Measurements from ENCODE around the gene BAAT.
"Not testable (repeated sequence)": the region's sequence is repeated elsewhere in the genome, so short reads cannot be mapped to it uniquely, and the experiment has no call there.

Gene BAAT

DNA sequence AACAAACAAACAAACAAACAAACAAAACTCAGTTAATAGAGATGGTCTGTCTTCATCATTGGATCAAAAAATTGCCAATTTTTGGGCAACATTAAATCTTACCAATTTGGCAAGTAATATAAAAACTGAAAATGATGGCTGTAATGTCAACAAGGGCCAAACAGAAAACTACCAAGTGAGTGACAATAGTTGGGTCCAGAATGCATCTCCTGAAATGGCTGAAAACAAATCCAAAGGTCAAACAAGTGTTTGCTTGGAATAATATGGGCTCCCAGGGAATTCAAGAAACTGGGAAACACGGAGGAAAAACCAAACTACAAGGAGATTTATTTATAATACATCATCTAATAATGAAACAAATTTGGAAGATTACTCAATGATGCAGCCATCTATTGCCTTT lies 25.1 kb downstream of the BAAT start:
- no peak for DNase-seq

DNA sequence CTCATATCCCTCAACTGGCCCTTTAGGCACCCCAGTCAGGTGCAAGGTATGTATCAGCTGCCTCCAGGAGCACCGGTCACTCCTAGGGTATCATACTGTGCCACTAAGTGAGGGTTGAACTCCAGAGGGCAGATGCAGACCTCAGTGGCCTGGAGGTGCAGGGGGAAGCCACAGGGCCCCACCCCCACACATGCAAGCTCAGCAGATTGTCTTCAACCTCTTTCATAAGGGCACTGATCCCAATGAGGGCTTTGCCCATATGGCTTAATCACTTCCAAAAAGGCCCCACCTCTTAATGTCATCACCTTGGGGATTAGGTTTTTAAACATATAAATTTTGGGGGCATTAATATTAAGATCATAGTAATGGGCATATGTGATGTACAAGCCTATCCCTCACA lies 28.2 kb downstream of the BAAT start:
- no peak for DNase-seq

DNA sequence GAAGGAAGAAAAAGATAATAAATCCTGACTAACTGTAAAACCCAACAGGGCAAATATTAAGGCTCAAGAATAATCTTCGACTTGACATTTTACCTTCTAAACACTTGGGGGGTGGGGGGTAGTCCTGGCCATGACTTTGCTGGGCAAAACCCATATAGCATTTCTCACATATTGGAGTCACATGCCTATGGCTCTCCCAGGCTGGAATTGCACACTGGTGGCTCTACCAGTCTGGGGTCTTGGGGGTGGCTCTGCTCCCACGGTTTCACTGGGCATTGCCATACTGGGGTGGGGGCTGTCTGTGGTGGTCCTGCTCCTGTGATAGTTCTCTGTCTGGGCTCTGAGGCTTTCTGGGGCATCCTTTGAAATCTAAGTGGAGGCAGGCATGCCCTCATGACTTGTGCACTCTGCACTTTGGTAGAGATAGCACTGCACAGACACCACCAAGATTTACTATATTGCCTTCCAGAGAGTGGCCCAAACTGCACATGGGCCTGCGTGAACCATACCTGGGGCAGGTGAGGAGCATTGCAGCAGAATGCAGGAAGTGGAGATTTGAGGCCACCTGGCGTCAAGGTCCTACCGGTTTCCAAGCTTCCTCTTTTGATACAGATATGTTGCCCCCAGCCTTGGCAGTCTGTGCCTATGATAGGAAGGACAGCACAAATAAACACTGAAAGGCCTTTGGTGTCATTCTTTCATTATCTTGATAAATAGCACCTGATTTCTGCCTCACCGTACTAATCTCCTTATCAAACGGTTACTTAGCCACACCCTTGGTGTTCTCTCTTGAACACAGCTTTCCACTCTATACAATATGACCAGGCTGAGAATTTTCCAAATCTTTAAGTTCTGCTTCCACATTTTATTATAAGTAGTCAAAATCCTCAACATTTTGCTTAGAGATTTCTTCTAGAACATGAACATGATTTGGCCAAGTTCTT lies 29.8 kb downstream of the BAAT start:
- DNase-seq, result no peak

DNA sequence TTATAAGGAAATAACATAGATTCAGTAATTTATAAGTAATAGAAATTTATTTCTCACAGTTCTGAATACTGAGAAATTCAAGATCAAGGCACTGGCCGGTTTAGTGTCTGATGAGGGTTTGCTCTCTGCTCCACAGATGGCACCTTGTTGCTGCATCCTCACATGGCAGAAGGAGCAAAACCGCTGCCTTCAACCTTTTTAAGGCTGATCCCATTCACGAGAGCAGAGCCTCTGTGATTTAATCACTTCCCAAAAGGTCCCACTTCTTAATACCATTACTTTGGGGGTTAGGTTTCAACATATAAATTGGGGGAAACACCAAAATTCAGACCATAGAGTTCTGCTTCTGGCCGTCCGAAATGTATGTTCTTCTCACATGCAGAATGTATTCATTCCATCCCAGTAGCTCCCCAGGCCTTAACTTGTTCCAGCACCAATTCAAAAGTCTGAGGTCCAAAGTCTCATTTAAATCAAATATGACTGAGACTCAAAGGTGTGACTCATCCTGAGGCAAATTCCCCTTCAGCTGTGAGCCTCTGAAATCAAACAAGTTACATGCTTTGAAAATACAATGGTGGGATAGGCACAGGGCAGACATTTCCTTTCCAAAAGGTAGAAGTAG lies 30.6 kb downstream of the BAAT start:
- DNase-seq, result no peak

DNA sequence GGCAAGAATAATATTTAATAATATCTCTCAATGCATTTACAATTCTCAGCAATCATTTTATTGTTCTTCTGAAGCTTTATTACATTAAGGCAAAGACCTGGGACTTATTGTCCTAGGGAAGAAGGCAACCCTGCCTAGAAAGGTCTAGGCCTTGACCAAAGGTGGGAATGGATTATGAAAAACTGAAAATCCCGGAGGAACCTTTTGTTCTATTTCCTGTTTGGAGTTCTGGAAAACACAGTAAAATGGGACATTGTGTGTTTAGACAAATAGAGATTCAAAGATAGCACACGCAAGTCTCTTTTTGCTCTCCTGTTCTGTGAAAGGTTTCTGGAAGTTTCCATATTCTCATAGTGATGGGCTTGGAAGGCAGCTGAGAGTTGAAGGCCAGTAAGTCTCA lies 31.1 kb downstream of the BAAT start:
- DNase-seq, result no peak

DNA sequence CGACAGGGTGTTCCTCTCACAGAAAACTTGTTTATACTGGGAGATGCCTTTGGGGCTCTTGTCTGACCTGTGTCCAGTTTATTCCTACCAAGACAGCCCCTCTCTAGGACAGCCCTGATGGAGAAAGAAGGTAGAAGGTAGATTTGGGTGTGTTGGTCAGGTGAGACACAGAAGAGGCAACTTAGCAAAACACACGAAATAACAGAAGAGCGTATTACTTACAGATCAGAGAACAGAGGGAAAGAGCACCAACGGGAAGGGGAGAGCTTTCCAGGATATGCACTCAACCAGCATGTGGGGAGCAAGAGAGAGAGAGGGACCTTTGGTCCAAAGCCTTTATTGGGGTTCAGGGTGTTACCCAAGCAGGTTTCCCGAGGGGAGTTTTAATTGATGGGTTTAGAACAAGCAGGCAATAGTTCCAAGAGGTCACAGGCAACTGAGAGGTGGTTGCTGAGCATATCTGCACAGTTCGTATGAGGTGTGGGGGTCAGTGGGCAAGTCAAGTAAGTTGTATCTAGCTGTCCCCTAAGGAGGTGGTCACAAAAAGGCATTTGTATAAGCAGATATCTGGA lies 31.8 kb downstream of the BAAT start:
- DNase-seq, result no peak

DNA sequence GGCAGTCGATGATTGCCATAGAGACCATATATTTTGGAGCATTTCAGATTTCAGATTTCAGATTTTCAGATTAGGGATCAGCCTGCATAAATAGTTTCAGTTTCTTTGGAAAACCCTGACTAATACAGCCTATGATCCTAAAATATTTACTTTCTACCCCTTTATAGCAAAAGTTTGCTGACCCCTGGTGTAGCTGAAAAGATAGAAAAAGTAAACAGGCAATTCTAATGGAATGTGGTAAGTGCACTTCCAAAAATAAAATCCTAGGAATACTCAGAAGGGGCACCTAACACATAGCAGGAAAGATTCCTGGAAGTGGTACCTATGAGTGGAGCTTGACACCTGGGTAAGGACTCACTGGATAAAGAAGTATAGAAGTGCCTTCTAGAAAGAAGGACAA lies 34.5 kb downstream of the BAAT start:
- DNase-seq, result no peak

DNA sequence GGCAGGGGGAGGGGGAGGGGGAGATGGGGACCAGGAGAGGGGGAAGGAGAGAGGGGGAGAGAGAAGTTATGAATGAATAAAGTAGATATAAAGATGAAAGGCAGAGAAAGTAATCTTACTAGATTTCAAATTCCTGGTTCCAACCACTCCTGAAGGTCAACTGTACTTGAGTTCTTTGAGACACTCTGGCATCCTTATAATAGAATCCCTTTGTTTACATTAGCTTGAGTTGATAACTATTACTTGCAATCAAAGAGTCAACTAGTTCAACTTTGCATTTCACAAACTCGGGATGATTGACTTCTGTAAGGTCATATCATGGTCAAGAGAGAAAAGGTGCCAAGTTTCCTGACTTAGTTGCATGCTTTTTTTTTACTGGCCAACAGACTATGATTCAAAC lies 42.2 kb downstream of the BAAT start:
- no peak for DNase-seq

DNA sequence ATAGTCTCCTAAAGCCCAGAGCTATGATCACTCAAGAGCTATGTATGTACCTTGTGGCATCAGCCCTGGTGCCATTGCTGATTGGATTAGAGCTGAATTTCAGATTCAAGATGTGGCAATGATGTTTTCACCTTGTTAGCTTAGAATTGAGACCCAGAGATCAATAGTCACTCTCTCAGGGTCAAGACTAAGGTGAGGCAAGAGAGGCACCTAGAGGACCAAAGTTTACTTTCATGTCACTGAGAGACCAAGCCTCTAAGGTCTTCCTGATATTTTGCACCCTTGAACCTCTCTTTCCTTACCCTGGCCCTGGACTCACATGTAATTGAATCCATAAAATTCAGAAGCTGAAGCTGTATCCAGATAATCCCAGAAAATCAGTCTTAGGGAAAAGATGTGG lies 42.8 kb downstream of the BAAT start:
- no peak for DNase-seq

DNA sequence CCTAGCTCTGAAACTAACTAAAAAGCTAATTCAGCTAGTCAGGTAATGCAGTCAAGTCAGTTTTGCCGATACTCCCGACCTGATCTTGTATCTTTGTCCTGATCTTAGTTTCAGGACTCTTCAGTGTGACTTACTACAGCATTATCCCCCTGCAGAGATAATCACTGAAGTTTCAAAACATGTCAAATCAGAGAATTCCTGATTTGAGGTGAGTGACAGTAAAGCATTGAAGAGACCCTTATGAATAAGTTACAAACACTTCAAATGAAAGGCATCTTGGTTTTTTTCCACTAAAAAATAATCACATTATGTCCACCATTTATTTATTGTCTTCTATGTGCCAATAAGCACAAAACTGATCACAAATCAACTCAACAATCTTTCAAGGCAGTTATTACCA lies 47.6 kb downstream of the BAAT start:
- no peak for DNase-seq

DNA sequence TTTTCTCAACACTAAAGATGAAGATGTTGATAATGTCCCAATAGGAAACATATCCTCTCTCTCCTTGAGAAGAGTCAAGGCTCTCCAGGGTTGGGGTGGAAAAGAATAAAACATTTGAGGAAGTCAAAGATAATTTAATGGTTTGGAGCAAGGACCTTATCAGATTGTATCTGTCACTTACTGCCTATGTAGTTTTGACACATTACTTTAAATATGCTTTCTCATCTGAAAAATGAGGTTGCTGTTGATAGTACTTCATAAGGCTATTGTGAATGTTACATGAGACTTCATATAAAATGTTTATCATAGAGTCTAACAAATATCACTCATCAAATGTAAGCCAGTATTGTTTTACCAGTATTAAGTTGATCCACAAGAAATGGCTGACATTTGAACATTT lies 48.7 kb downstream of the BAAT start:
- DNase-seq, result no peak

DNA sequence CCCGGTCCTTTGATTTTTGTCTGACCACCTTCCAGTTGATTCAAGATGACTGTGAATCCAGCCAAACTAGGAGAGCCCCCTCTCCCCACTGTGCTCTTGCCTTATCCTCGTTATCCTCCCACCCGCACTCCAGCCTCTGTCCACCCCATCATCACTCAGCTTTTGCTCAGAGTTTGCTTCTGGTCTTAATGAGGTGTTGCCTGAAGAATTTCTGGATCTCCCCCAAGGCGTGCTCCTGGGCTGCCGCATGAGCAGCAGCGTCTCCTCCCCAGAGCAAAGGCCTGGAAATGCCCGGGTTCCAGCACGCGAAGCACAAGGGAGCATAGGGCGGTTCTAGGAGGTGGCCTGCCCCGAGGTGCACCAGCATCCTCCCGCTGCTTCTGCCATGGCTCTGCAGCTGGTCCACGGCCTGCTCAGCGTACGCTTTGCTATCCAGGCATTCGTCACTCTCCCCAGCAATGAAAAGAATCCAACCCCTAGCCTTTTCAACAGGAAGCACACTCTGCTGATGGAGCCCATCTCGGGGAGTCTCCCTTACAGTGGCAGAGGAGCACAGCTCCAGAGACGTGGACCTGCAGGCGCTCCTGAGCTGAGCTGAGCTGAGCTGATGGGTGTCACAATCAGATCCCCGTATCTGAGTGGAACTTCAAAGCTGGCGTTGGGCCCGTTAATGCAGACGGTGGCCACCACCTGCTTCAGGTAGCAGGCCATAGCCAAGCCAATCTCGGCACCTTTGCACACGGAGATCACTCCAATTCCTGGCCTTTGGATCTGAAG lies 50.7 kb downstream of the BAAT start:
- DNase-seq, result no peak

DNA sequence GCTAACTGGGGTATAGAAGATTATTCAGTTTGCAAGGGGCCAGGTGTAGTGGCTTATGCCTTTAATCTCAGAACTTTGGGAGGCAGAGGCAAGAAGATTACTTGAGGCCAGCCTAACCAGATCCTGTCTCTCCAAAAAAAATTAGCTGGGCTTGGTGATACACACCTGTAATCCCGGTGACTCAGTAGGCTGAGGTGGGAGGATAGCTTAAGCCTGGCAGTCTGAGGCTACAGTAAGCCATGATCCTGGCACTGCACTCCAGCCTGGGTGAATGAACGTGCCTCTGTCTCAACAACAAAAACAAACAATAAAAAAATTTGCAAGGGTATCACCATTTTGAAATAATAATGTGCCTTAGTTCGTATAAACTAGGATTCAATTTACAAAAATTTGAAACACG lies 51.3 kb downstream of the BAAT start:
- DNase-seq, result no peak

DNA sequence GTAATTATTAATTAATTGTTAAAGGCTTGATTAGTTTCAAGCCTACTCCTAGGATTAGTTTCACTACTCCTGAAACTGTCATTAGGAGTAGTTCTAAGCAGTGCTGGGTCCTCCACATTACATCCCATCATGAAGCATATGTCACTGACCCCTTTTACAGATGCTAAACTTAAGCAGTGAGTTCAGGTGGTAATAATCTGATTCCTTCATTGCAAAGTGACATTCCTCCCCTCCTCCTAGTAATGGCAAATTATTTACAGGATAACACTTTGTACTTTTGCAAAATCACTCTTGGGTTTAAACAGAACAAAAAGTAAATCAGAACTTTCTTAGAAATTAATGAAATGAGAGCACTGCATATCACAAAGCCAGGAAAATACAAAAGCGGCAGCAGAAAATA lies 52.4 kb downstream of the BAAT start:
- DNase-seq, result no peak

DNA sequence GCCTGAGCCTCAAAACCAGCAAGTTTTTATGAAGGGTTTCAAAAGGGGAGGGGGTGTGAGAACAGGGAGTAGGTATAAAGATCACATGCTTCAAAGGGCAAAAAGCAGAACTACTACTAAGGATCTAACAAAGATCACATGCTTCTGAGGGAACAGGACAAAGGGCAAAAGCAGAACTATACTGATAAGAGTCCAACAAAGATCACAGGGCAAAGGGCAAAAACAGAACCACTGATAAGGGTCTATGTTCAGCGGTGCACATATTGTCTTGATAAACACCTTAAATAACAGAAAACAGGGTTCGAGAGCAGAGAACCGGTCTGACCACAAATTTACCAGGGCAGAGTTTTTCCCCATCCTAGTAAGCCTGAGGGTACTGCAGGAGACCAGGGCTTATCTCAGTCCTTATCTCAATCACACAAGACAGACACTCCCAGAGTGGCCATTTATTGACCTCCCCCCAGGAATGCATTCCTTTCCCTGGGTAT lies 57.3 kb downstream of the BAAT start:
- not testable (repeated sequence) for DNase-seq

DNA sequence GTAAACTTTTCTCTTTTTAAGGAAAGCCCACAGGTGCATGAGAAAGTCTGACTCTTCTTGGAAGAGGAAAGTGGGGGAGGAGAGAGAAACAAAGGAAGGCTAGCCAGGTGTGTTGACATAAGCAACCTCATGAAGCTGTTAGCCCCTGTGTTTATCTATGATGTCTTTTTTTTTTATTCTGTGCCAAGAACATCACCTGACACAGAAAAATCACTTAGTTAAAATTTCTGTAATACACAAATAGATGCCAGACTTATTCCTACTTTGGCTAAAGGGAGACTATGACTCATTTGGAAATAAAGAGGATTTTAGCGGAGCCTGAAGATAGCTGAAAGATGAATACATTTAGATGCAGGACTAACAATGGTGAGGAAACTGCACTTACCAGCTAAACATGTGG lies 58.3 kb downstream of the BAAT start:
- no peak for DNase-seq

DNA sequence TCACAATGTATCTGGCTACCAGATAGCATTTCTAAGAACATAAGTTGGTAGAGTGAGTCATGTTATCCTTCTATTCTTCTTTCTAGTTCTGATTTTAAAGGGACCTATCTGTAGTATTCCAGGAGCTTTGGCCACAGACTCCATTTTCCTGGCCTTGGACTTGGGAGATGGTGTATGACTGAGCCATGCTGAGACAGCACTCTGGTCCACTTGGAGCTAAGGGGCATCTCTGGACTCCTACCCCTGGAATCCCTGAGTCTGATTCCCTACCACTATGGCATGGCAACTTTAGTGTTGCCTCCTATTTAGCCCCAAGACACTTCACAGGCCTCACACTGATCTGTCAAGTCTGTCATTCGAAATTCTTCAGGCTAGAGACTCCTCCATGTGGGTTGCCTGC lies 58.8 kb downstream of the BAAT start:
- no peak for DNase-seq

DNA sequence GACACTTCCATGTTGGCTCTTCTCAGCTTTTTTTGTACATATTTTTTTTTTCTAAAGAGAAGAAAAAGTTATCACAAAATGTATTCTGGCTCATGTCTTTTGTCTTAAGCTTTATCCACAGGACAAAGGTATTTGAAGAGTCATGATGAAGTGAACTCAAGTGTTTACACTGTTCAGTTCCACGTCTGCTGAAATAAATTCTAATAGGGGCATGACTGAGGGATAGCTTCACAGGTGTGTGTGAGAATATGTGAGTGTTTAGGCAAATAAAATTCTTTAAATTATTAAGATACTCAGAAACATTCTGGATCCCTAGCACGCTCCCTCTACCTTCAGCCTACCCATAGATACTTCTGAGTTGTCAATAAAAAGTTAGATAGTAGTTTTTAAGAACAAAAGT lies 59.8 kb downstream of the BAAT start:
- no peak for DNase-seq

DNA sequence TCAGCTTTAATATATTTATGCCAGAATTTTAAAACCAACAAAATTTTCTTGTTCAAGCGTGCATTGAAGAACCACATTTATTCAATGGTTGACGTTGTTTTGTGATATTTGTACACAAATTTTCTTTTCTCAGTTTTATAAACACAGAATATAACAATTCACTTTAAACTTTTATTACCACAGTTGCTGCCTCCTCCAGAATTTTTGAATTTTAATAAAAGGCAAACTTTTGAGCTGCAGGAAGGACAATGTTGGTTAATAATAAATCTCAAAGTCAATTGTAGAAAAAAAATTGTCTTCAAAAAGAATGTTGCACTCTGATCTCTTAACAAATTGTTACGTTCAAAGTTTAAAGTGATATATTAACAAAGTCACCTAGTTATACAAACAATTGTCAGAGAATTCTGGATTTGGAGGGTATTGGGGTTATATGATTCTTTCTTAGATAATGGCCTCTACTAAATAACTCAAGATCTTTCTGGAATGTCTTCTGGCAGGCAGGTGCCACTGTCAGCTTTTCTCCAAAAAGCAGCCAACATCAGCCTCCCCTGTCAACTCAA lies 60.5 kb downstream of the BAAT start:
- DNase-seq, result no peak

DNA sequence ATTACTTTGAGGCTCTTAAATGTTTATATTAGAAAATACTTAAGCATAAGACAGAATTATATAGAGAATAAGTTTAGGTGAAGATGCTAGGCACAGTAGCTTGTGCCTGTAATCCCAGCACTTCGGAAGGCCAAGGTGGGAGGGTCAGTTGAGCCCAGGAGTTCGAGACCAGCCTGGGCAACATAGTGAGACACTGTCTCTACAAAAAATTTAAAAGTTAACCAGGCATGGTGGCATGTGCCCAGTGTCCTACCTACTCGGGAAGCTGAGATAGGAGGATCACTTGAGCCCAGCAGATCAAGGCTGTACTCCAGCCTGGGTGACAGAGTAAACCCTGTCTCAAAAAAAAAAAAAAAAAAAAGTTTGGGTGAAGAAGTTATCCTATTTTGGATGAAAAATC lies 61.7 kb downstream of the BAAT start:
- DNase-seq, result no peak

DNA sequence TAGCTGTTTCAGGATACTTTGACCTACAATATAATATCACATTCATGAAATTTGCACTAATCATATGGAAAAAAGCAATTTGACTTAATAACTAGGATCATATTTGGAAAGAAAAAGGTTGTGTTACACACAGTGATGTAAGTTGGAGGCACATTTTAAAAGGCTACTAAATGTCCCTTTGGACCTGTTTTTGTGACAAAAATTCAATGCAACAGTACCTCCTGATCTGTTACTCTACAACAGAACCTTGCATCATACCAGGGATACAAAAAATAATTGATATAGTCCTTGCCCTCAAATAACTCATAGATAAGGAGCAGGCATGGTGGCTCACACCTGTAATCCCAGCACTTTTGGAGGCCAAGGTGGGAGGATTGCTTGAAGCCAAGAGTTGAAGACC lies 67.1 kb downstream of the BAAT start:
- no peak for DNase-seq

DNA sequence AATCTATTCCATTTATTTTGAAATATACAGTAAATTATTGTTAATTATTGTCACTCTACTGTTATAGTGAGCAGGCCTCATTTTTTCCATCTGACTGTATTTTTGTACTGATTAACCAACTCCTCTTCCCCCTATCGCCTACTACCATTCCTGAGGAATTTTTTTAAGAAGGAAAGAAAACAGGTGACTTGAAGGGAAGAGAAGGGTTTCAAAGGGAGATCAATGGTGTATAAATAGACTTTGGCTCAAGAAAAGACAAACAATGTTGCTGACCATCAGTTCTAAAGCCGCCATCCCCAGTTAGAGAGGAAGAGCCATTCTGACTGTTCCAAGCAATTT lies 69.7 kb downstream of the BAAT start:
- DNase-seq, result no peak

DNA sequence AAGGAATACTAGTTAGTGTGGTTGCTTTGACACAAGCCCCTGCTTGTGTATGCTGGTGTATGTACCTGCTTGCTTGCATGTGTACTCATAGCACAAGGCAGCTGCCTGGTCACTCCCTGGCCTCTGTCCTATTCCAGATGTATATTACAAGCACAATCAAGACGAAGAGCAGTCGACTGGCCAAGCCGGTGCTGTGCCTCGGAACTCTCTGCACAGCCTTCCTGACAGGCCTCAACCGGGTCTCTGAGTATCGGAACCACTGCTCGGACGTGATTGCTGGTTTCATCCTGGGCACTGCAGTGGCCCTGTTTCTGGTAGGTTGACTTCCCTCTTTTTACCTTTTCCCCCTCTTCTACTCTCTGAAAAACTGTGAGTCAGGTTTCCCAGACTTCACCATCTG lies 72.1 kb downstream of the BAAT start:
- DNase-seq, result no peak

All from activated CD4-positive, alpha-beta T cell treated with anti-CD3 and anti-CD28 coated beads for 48 hours (primary cell).